ENCODE measurements around the gene PRKG1.

The PRKG1 gene

DNA sequence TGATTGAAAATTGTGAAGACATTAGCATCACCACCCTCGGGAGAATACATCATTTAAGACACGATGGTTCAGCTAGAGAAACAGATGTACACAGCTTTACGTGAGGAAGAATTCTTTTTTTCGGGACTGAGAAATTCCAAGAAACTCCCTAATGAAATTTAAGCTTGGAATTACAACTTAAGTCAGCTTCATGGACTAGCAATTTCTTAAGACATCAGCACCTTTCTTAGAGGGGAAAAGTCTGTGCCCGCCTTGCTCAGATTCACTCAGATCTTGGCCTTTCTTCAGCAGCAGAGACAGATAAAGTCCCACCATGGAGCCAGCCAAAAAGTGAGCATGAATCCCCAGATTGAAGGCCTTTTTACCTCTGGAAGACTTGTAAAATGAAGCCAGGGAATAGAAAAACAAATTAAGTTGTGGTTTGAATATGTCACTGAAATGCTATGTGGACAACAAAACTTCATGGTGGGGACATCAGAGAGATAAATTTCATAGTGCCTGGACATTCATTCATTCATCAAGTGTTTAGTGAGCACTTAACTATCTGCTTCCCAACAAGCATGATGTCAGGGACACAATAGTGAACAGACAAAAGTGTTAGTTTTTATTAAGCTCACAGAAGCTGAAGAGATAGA lies 32.1 kb downstream of the PRKG1 start:
- intact Hi-C loops (cut with DNase I) = no loop called here
- DNase-seq = no peak

GRCh38 chr10:51108406-51108805 lies 34.1 kb downstream of the PRKG1 start:
- no peak for DNase-seq
- intact Hi-C loops (cut with DNase I) = no loop called here

DNA sequence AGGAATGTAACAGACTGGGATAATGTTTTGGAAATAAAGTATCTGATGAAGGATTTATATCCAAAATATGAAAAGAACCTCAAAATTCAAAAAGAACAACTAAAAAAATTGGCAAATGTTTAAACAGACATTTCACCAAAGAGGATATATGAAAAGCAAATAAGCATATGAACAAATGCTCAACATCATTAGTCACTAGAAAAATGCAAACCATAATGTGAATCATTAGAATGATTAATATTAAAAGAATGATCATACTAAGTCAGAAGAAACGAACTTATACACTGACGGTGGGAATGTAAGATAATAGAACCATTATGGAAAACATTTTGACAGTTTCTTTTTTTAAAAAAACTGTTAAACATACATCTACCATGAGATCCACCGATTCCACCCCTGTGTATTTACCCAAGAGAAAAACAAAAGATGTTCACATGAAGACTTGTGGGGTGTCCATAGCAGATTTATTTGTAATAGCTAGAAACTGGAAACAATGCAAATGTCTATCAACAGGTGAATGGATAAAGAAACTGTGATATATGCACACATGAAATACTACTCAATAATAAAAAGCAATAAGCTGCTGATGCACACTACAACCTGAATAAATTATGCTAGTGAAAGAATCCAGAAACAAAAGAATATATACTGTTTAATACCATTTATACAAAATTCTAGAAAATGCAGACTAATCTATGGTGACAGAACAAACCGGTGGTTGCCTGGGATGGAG lies 35.7 kb downstream of the PRKG1 start:
- intact Hi-C loops (cut with DNase I) = no loop called here
- DNase-seq = no peak

DNA sequence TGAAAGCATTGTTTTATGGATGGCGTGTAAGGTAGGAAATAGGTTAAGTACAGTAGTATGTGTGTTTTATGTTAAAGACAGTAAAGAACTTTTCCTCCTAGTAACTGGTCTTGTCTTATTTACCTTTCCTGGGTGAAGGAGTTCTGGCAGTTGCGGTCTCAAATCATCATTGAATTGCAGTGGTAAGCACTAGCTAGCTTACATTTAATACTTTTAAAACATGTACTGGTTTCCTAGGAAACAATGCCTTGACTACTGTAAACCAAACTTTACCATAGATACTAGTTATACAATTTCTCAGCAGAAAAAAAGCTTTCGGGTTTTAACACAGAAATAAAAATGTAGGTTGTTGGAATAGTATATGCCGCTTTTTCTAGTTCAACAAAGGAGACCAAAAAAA lies 37.7 kb downstream of the PRKG1 start:
- intact Hi-C loops (cut with DNase I) = no loop called here
- no peak for DNase-seq

- no peak for DNase-seq
- intact Hi-C loops (cut with DNase I) = no loop called here
Observed at GRCh38 chr10:51113007-51113406, 38.7 kb downstream of the PRKG1 start.

GRCh38 chr10:51117053-51117660 lies 42.9 kb downstream of the PRKG1 start:
- intact Hi-C loops (cut with DNase I) = no loop called here
- no peak for DNase-seq

DNA sequence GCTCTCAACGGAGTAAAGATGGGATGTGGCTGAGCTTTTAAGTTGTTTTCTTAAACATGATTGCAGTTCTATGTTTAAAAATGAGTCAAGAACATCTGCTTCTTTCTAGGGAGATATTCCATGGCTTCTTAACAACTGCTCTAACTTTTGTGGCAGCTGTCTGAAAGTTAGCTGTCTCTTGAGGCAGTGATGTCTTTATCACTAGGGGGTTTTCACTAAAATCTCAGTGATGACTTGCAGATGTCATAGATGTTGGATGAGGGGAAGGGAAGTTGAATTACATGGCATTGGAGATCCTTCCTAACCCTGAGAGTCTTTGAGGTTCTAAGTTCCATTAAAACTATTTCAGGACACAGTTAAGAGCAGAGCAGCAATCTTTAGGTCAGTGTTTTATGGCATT lies 43.5 kb downstream of the PRKG1 start:
- intact Hi-C loops (cut with DNase I) = no loop called here
- DNase-seq = no peak

DNA sequence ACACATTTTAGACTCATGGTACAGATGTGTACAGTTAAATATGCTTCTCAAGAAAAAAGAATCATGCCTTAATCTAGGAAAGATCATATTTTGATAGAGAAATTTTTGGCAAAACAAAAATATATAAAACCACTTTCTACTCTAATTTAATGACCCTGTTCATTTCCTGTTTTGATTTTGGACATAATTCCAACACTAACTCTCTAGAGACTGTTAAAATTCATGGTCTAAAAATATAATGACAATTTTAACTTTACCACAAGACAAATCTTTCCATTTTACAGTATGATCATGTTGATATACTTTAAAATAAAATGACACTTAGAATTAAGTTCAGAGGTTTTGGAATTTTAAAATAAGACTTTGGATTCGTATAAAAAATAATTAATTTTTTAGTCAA lies 45.2 kb downstream of the PRKG1 start:
- no peak for DNase-seq
- intact Hi-C loops (cut with DNase I) = no loop called here

GRCh38 chr10:51121861-51122260 lies 47.6 kb downstream of the PRKG1 start:
- intact Hi-C loops (cut with DNase I) = no loop called here
- no peak for DNase-seq

DNA sequence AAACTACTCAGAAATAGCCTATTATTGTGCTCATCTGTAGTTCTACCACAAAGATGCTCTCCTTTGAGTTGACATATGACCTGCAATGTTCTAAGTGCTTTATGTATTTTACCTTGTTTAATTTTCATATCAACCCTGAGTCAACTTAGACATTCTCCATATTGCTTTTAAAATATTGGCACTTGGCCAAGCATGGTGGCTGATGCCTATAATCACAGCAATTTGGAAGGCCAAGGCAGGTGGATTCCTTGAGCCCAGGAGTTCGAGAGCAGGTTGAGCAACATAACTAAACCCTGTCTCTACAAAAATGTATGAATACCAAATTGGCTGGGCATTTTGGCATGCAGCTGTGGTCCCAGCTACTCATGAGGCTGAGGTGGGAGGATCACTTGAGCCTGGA lies 50.6 kb downstream of the PRKG1 start:
- no peak for DNase-seq
- intact Hi-C loops (cut with DNase I) = no loop called here

GRCh38 chr10:51125518-51125917 lies 51.2 kb downstream of the PRKG1 start:
- no peak for DNase-seq
- intact Hi-C loops (cut with DNase I) = no loop called here

DNA sequence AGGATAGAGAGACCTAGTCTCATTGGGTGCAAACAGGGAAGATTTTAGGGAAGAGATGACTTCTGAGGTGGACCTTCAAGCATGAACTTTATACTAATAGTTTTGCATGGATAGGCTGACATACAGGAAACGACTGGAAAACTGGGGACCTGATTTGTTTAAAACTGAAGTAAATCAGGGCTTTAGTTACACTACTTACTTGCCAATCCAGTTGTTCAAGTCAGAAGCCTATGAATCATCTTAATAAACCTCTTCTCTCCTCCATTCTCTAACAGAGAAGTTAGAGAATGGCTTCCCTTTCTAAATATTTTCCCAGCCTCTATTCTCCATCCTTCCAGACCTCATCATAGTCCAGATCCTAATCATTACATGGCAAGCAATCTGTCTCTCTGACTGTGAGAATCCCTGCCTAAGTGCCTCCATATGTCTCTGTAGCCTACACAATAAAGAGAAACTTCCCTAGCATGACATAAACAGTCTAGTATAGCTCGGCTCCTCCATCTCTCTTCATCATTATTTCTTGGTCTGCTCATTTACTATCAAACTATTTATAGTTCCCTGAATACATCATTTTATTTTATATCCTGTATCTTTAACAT lies 55.8 kb downstream of the PRKG1 start:
- intact Hi-C loops (cut with DNase I) = no loop called here
- DNase-seq = no peak

- intact Hi-C loops (cut with DNase I) = no loop called here
- no peak for DNase-seq
Observed at GRCh38 chr10:51137756-51138529, 63.7 kb downstream of the PRKG1 start.

DNA sequence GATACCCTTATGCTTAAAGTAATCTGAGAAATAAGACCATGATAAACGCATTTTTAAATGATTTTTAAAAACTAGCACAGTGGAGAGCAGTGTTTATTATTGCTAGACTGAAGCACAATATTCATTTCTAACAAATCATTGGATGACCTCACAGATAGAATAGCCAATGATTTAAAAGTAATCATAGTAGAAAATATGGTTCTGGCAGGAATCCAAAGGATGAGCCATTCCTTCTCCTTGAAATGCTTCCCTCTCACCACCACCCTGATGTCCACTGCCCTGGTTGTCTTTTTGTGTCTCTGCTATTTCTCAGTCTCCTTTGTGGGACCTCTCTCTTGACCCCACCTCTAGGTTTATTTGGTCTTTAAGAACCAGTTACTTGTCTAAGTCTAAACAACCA lies 64.9 kb downstream of the PRKG1 start:
- DNase-seq = no peak
- intact Hi-C loops (cut with DNase I) = no loop called here

DNA sequence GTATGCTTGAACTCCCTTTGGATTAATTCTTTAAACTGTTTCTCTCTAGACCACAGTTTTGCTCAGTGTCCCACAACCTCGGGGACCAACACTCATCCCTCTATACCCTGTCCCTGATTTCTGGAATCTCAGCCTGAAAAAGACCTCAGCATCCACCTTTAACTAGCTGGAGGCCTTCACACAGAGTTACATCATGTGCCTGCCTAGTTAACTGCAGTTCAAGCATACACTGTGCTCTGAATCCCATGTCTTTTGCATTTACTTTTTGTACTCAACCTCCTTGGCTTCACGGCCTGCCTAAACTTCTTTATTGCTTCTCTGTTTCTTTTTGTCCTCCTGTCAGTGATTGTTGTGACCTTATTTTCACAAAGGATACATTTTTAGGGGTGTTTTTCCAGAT lies 66.7 kb downstream of the PRKG1 start:
- no peak for DNase-seq
- intact Hi-C loops (cut with DNase I) = no loop called here

- intact Hi-C loops (cut with DNase I) = no loop called here
- no peak for DNase-seq
Observed at GRCh38 chr10:51144161-51144781, 70.0 kb downstream of the PRKG1 start.

DNA sequence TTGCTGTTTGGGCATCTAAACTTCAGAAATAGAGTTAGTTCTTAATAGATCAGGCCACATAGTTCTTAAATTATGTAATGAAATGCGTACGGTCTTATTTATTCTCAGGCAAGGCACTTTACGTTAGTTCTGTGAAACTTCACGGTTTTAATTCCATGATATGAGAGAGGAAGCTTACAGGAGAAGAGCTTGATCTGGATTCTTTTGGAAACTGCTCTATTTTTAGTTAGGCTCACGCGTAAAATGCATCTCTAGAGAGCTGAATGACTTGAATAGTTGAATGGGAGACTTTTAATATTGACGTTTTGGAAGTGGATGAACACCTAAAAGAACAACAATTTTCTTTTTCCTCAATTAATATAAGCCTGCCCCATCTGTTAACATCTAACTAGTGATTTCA lies 71.1 kb downstream of the PRKG1 start:
- no peak for DNase-seq
- intact Hi-C loops (cut with DNase I) = no loop called here

GRCh38 chr10:51147644-51148399 lies 73.5 kb downstream of the PRKG1 start:
- intact Hi-C loops (cut with DNase I) = no loop called here
- DNase-seq = no peak

DNA sequence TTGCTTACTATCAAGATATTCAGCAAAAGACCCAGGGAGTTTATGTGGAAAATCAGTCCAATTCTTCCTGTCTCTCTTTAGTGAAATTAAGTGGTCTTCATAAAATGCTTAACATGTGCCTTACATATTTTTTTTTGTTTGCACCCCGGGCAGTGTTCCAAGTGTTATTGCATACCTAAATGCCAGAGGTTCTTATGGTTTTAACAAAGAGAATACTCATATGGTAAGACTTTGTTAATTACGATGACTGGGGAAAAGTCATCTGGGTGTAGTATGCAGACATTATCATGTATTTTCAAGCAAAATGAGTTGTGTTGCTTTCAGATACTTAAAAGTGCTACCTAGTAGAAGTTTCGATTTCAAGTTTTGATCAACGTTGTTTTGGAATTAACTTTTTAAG lies 82.6 kb downstream of the PRKG1 start:
- DNase-seq = no peak
- intact Hi-C loops (cut with DNase I) = no loop called here

Data from head of caudate nucleus (tissue), 42 donors.